CD4-positive, alpha-beta T cell treated with Interleukin-6 for 4 hours (primary cell): ENCODE results near the gene GMFB.

ENCODE experiments used
- DNase-seq: peaks from one replicate; pipeline ENCODE4 v3.0.0-alpha.2; 2020; ENCODE audit warnings: mixed read lengths

Gene GMFB

DNA sequence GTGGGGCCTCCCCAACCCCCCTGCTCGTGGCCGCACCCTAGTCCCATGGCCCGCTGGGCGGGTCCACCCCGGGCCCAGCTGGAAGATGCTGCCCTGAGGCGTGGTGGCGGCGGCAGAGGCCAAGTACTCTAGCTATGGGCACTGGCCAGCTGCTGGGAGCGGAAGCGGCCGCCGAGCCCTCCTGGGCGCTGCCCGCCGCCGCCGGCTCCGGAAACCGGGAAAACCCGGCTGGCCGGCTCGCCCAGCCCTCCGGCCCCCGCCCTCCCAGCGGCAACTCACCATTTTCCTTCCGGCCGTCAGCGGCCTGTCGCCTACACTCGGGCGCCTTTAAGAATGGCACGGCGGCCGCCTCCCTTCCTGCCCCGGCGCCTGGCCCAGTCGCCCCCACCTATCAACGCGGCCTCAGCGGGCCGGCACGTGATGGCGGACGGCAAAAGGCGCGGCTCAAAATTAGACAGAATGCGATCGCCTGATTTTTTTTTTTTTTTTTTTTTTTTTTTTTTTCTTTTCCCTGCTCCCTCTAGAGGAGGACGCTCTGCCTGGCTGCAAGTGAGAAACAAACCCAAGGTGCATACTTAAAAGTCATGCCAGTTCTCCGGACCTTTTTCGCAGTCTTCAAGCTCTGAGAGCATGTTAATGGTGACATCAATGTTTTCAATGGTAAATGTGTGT is at the start of gene GMFB:
Gene GMFB, minus strand, starts transcription at position 335 of the 672 bp plus-strand sequence. Its CDS starts 53 bp downstream, at position 282.
- DNase-seq, result peak; percentile 89

DNA sequence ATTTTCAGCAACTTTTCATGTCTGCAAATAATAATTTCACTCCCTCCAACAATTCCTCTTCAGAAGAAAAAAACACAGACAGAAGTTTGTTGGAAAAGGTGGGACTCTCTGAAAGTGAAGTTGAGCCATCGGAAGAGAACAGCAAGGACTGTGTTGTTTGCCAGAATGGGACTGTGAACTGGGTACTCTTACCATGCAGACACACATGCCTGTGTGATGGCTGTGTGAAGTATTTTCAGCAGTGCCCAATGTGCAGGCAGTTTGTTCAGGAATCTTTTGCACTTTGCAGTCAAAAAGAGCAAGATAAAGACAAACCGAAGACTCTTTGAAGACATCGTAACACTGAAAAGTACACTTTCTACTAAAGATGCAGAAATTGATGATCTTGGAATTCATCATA is 49.3 kb upstream of the GMFB start:
- no peak for DNase-seq

DNA sequence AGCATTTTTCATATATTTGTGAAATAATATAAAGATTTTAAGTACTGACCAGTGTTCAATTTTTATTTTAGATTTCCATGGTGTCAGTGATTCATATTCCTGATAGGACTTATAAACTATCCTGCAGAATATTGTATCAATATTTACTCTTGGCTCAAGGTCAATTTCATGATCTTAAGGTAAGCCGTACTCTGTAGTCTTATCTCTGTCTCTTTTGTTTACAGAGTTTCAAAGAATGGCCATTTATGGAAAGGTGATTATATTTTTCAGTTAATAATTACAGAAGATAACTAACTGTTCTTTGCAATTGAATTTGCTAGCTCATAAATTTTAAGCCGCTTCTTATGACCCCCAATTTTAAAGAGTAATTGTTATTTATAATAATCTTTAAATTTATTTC is 48.9 kb upstream of the GMFB start:
- no peak for DNase-seq

DNA sequence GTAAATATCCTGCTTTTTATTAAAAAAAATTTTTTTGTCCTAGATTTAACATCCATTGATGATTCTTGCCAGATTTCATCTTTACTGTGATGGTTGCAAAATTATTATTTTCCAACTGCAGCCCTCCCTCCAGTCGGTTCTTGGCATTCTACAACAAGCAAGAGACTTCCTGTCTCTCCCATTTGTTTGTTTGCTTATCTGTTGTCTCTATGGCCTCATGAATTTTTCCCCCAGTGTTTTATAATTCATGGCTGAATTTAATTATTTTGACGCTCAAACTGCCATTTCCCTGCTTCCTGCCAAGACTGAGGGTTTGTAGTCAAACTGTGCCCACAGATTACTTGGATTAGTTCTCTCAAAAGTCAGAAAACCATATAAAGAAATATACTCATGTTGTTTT is 46.9 kb upstream of the GMFB start:
- DNase-seq, result no peak

DNA sequence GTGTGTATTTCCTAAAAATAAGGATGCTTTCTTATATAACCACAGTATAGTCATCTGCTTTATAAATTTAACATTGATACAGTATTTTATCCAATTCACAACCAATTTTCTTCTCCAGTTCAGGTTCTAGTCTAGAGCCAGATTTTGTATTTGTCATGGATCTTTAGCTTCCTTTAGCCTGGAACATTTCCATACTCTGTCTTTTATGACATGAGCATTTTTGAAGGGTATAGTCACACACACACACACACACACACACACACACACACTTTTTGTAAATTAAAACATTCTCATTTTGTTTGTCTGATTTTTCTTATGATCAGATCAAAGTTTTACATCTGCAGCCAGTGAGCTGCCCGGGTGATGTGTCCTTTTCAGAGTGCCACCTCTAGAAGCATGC is 46.3 kb upstream of the GMFB start:
- DNase-seq, result no peak

GRCh38 chr14:54533100-54533499 is 44.3 kb upstream of the GMFB start:
- no peak for DNase-seq

DNA sequence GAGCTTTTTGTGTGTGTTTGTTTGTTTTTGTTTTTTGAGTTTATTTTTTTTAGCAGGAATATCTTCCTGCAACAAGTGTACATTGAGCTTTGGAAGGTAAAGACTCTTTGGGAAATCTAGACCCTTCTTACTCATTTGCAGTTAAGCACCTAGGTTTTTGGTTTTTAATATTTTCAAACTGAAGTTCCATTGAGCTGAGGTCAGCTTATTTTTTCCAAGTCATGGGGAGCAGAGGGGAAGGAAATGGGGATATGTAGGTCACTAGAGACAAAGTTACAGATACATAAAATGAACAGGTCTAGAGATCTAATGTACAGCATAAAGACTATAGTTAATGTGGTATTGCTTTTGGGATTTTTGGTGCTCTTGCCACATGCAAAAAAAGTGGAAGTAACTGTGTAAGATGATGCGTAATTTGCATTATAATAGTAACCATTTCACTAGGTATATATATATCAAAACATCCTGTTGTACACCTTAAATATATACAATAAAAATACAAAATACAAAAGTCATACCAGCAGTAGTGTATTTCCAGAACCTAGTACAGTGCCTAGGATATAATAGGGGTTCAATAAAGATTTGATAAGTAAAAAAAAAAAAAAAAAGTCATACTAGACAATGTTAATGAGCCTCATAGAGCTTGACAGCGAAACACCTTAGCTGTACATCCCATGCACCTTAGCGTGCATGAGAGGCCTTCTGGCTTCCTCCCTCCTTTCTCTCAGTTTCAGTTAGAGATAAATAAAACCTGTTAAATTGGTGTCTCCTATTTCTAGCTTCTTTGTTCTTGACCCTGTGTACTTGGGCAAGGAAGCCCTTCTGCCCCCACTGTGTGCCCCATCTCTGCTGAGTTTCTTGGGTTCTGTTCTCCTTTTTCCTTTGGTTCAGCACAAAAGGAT is 43.6 kb upstream of the GMFB start:
- DNase-seq, result no peak

GRCh38 chr14:54529811-54530210 is 41.0 kb upstream of the GMFB start:
- DNase-seq, result no peak

GRCh38 chr14:54528973-54529372 is 40.2 kb upstream of the GMFB start:
- no peak for DNase-seq

DNA sequence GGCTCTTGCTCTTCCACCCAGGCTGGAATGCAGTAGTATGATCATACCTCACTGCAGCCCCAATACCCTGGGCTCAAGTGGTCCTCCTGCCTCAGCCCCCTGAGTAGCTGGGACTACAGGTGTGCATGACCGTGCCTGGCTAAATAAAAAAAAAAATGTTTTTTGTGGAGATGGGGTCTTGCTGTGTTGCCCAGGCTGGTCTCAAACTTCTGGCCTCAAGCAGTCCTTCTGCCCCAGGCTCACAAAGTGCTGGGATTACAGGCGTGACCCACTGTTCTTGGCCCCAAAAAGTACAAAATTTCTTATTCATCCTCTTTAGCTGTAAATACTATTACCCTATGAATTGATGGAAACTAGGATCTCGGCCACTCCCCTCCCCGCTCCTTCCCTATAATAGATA is 35.6 kb upstream of the GMFB start:
- no peak for DNase-seq

GRCh38 chr14:54516709-54517108 is 27.9 kb upstream of the GMFB start:
- DNase-seq, result no peak

GRCh38 chr14:54515670-54516069 is 26.9 kb upstream of the GMFB start:
- no peak for DNase-seq

GRCh38 chr14:54512393-54512792 is 23.6 kb upstream of the GMFB start:
- no peak for DNase-seq

DNA sequence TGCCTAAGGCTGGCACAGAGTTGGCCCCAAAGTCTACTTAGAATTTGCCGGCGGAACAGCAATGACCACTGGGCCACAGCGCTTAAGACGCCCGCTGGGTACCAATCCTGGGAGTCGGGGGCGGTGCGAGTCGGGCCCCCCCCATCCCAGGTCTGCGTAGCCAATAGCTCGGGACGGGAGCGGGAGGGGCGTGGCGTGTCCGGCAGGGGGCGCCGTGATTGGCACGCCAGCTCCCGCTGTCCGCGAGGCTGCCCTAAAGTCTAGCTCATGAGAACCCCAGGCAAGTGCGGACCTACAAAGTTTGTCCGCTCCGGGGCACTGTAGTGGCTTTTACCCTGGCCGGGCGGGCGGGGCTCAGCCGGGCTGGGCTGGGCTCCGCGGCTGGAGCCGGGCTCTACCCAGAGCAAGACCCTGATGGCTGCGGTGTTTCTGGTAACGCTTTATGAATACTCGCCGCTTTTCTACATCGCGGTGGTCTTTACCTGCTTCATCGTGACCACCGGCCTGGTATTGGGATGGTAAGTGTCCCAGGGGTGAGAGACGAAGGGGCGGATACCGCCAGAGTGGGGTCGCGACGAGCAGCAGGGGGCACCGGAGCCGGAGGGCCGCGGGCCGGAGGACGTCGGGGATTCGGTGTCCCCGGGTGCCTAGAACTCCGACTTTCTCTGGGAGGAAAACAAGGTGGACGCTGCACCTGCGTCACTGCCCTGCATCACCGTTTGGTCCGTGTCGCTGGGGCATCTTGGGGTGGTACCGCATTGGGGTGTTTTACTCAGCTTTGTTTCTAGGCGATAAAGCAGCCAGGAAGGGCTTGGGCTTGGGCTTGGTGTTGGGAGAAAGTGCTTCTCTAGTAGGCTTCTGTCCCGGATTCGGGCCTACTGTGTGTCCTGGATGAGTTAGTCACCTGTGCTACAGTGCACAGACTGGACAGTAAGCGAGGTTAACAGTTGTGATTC is 21.0 kb upstream of the GMFB start, which contains the start of gene CGRRF1:
Gene CGRRF1, plus strand, starts transcription at position 361 of the 956 bp plus-strand sequence. Its CDS starts 54 bp downstream, at position 415.
- peak; percentile 96 for DNase-seq

DNA sequence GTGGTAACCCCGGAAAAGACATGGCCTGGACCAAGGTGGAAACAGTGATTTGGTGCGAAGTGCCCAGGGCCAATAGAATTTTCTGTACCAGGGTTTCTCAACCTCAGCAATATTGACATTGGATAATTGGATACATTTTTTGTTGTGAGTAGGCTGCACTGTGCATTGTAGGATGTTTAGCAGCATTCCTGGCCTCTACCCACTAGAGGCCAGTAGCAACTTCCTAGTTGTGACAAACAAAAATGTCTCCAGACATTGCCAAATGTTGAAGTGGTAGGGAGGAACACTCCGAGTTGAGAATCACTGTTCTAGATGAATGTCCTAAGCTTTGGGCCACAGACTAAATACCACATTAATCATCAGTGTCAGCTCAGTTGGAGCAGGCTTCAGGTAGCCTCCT is 14.7 kb upstream of the GMFB start:
- DNase-seq, result no peak

DNA sequence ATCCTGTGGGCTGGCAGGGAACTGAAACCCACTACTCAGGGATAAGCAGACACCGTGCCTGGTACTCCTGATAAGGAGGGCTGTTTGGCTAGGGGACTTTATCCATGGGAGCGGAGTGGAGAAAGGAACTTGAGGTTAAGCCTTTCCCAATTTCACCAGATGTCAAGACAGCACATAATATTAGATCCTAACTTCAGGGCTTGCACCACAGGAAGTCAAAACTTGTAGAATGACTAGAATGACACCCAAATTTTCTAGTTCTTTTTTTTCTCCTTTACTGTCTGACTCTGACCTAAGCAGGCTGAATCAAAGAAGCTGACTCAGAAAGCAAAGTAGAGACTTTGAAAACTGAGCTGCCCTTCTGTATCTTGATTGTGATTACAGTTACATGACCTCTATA is 13.8 kb upstream of the GMFB start:
- DNase-seq, result no peak

DNA sequence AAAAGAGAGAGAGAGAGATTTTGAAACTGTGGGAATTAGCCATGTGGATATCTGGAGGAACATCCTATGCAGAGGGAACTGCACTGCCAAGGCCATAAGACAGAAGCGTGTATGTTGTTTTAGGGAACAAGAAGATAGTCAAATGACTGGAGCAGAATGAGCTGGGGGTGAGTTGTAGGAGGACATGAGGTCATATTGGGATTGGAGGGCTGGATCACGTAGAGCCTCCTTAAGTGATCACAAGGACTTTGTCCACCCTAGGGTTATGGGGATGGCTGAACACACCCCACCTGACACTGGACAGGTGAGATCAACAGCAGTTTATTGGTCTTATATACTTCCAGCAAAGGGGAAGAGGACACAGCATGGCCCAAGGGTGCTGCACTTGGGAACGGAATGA is 12.7 kb upstream of the GMFB start:
- DNase-seq, result no peak

DNA sequence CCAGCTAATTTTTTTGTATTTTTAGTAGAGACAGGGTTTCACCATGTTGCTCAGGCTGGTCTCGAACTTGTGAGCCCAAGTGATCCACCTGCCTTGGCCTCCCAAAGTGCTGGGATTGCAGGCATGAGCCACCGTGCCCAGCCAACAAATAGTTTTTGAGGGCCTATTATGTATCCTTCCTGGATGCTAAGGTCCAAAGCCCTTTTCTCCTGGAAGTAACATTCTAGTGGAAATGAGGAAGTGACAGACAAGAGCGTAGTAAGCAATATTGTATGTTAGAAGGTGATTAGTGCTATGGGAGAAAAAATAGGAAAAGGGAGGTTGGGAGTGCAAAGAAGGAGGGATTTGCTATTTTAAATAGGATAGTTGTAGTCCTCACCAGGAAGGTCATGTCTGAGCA is 12.0 kb upstream of the GMFB start:
- no peak for DNase-seq

DNA sequence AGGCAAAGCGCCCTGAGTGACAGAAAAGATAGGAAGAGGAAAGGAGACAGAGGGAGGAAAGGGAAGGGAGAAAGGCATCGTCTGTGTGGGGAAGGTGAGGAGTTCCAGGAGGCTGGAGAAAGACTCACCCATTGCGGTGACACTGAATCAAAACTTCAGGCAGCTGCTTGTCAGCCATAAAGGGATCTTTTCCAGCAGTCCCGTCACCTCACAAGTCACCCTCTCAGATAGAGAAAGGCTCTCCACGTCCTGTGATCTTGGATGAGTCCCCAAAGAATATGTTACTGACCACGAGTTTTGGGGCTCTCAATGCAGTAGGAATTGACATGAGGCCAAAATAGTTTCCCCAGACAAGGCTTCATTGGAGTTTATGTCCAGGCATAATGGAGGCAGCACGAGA is 9.8 kb upstream of the GMFB start:
- DNase-seq, result no peak

DNA sequence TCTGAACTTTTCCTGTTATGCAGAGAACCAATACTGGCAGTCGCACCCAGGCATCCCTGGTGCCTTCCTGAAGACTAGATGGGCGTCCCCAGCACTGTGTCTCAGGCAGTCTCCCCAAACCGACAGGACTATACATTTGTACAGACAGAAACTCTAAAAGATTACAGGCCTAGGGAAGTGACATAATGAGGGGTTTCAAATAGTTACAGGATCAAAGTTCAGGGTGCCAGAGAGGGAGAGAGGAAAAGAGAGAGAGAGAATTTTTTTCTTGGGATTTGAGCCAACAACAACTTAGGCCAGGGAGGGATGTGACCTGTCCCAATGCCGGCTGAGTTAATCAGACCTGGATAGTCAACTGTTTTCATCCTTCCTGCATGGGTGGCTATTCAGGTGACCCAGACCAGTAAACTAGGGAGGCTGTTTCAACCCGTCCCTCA is 9.3 kb upstream of the GMFB start:
- no peak for DNase-seq

DNA sequence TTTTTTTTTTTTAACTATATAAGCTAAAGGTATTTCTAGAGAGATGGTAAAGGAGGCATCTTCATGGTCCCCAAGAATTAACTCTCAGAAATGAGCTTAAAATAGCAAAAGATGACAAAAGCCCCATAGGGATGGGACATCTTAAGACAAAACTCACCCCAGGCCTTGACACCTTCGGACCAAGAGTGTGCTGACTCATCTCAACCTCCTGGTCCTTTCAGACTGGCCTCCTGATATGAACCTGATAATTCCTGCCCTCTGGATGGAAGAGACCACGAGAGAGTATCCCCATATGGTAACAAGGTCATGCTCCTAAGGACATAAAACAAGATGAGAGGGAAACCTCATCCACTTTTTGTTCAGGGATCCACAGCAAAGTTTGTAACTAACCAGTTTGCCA is 8.4 kb upstream of the GMFB start:
- DNase-seq, result no peak

DNA sequence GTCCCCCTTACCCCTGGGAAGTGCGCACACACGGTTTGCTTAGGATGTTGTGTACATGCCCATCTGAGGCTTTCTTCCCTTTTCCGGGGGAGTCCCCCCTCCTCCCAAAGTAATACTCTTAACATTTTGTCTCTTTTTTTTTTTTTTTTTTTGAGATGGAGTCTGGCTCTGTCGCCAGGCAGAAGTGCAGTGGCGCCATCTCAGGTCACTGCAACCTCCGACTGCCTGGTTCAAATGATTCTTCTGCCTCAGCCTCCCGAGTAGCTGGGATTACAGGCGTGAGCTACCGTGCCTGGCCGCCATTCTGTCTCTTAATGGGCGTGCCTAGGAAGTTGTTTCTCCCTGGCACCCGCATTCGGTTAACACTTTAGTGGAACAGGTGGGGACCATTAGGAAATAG is 4.5 kb upstream of the GMFB start:
- peak; percentile 13 for DNase-seq
